Smooth muscle cell (in vitro differentiated cells): ENCODE measurements around the gene DIMT1. TPM values are rescaled to one million over a fixed set of nuclear protein-coding genes. Genes with fewer than 3 reads are reported as not detected.
A peak's percentile ranks its signal among the peaks of the same experiment; 100 is the strongest.

Experiments used
- DNase-seq: peaks from one replicate; lab custom pipeline; 2025; ENCODE audit not compliant: unreplicated experiment; lab: John Stamatoyannopoulos, UW
- H2AFZ ChIP-seq: fragments of 200-600 bp; sonication (generic); 2 replicates; pipeline ENCODE4 v1.6.0; 2016; ENCODE audit warnings: antibody characterized with exemption, low read depth, mild to moderate bottlenecking
- H3F3A ChIP-seq: fragments of 200-600 bp; sonication (generic); 2 replicates; pipeline ENCODE4 v1.6.0; 2017; ENCODE audit warnings: antibody characterized with exemption, low read depth
- H3K27ac ChIP-seq: fragments of 200-600 bp; sonication (generic); 2 replicates; pipeline ENCODE4 v1.5.1; 2016; ENCODE audit warnings: low read depth, mild to moderate bottlenecking
- H3K27me3 ChIP-seq: fragments of 200-600 bp; sonication (generic); 2 replicates; pipeline ENCODE4 v1.6.1; 2016; ENCODE audit warnings: low read depth, mild to moderate bottlenecking
- H3K36me3 ChIP-seq: fragments of 200-600 bp; sonication (generic); 2 replicates; pipeline ENCODE4 v1.5.1; 2016; ENCODE audit warnings: low read depth
- H3K4me1 ChIP-seq: fragments of 200-600 bp; sonication (generic); 2 replicates; pipeline ENCODE4 v1.5.1; 2016; ENCODE audit warnings: low read depth
- H3K4me2 ChIP-seq: fragments of 200-600 bp; sonication (generic); 2 replicates; pipeline ENCODE4 v1.6.0; 2016; ENCODE audit warnings: mild to moderate bottlenecking
- H3K4me3 ChIP-seq: fragments of 200-600 bp; sonication (generic); 2 replicates; pipeline ENCODE4 v1.5.1; 2016; ENCODE audit warnings: mild to moderate bottlenecking
- H3K79me2 ChIP-seq: fragments of 200-600 bp; sonication (generic); 2 replicates; pipeline ENCODE4 v1.6.0; 2016; ENCODE audit warnings: low read depth, mild to moderate bottlenecking
- H3K9ac ChIP-seq: fragments of 200-600 bp; sonication (generic); 2 replicates; pipeline ENCODE4 v1.6.0; 2016; ENCODE audit warnings: low read depth
- H3K9me3 ChIP-seq: fragments of 200-600 bp; sonication (generic); replicated peaks from 2 replicates; pipeline ENCODE4 v1.5.1; 2016; ENCODE audit warnings: low read depth
- H4K20me1 ChIP-seq: fragments of 200-600 bp; sonication (generic); 2 replicates; pipeline ENCODE4 v1.6.0; 2016; ENCODE audit warnings: low read depth
- CTCF ChIP-seq: fragments of 200-600 bp; sonication (generic); IDR thresholded peaks from 2 replicates; pipeline ENCODE4 v1.5.1; 2017; ENCODE audit warnings: borderline replicate concordance, mild to moderate bottlenecking, antibody characterized with exemption; ENCODE audit not compliant: insufficient read depth, poor library complexity, severe bottlenecking
- WGBS: methylation state at CpG from one replicate; pipeline ENCODE4 v1.1.7; 2016; ENCODE audit warnings: low lambda C conversion rate; 5-methylcytosine and 5-hydroxymethylcytosine counted together
- polyA plus RNA-seq: library from polyadenylated mRNA; unstranded; fragments of >200 nt; fragmentation: Nextera tagmentation; extraction: Ambion mirVana; gene quantifications from 2 replicates; pipeline ENCODE4 v1.2.1, GENCODE V29; 2016
- total RNA-seq: library from RNA; depleted of rRNA; stranded (reverse); fragments of >200 nt; gene quantifications from 2 replicates; pipeline ENCODE4 v1.2.3, GENCODE V29; 2014

Gene DIMT1
- total and polyA plus RNA-seq, 2 experiments from 2014 or later = 27.8 to 29.2 TPM

- H3K79me2 ChIP-seq = peaks cover 4% of the 10 kb centered on the region
- no peaks in the 10 kb centered on the region for H3F3A ChIP-seq
- H3K36me3 ChIP-seq = peaks cover 27% of the 10 kb centered on the region
- TF ChIP-seq CTCF = no peak
- H3K4me2 ChIP-seq = no peak overlapping the region
- DNase-seq = no peak
- H2AFZ ChIP-seq = no peak overlapping the region
- H3K9me3 ChIP-seq = no peaks in the 10 kb centered on the region
- WGBS = 98% methylated on average over 2 of the region's 2 CpGs
- H4K20me1 ChIP-seq = no peaks in the 10 kb centered on the region
- no peak overlapping the region for H3K9ac ChIP-seq
- no peak overlapping the region for H3K27ac ChIP-seq
- no peaks in the 10 kb centered on the region for H3K4me1 ChIP-seq
- H3K27me3 ChIP-seq = no peaks in the 10 kb centered on the region
- H3K4me3 ChIP-seq = no peak overlapping the region
Observed at GRCh38 chr5:62369039-62369438, 34.7 kb downstream of the DIMT1 start.

GRCh38 chr5:62362701-62363100, 41.0 kb downstream of the DIMT1 start:
- Histone ChIP-seq H3K27ac (no peak overlapping the region), H3K79me2 (no peaks in the 10 kb centered on the region), H3K4me3 (no peak overlapping the region), H3K9ac (no peak overlapping the region), H2AFZ (no peak overlapping the region), H3K9me3 (no peaks in the 10 kb centered on the region), H3F3A (no peaks in the 10 kb centered on the region), H3K27me3 (no peaks in the 10 kb centered on the region), H3K4me2 (no peak overlapping the region), H4K20me1 (no peaks in the 10 kb centered on the region), H3K4me1 (no peaks in the 10 kb centered on the region), H3K36me3 (peaks cover 38% of the 10 kb centered on the region)
- TF ChIP-seq CTCF = no peak
- no peak for DNase-seq
- 100% methylated on average over 3 of the region's 3 CpGs for WGBS

DNA sequence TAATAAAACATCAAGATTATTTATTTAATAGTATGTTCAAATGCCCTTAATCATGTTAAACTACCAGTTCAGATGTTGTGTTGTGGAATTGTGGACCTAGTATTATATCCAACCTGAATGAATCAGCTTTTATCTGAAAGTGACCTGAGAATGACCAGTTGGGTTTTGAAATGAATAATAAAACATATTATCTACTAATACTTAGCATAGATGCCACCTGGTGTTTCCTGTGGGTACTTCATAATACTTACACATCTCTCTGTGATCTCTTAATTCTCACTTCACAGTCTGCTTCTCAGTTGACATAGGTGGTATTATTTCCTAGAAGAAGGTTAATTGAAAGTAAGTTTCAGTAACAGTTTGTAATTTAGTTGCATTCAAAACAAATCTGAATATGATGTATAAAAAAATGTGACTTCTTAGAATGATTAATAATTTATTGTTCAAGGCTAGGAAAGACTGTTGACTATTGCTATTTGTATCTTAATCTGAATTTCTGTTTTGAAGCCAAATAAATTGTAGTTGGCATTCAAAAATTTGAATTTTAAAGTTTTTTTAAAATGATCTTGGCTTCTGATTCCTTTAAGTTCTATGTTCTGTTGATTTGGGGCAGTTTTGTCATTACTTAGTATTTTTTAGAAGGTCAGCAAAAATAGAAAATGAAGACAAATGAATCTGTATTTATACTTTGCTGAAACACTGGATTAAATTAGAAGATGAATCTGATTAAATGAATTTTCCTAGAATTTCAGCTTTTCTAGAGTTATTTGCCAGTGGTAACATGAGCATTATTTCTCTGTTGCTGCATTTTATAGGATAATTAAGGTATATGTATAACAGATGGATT, 49.5 kb downstream of the DIMT1 start:
- peaks cover 7% of the 10 kb centered on the region for H3K79me2 ChIP-seq
- no peak overlapping the region for H3K4me3 ChIP-seq
- H3K4me2 ChIP-seq = no peak overlapping the region
- no peaks in the 10 kb centered on the region for H3K9me3 ChIP-seq
- no peak for DNase-seq
- TF ChIP-seq CTCF = peak; percentile 50
- H4K20me1 ChIP-seq = peaks cover 10% of the 10 kb centered on the region
- no peaks in the 10 kb centered on the region for H3K27me3 ChIP-seq
- H2AFZ ChIP-seq = no peak overlapping the region
- no peaks in the 10 kb centered on the region for H3K4me1 ChIP-seq
- H3K27ac ChIP-seq = no peak overlapping the region
- no peaks in the 10 kb centered on the region for H3F3A ChIP-seq
- no peak overlapping the region for H3K9ac ChIP-seq
- H3K36me3 ChIP-seq = peaks cover 32% of the 10 kb centered on the region
